B cell (primary cell): ENCODE results near the gene C2orf92. TPM values are rescaled to one million over a fixed set of nuclear protein-coding genes. Genes with fewer than 3 reads are reported as not detected.

ENCODE experiments used
- ATAC-seq: fragments of 200-7000 bp; cut with Tn5 transposase; one replicate; pipeline ENCODE4 v1.10.0; 2021; ENCODE audit warnings: low read depth, mild to moderate bottlenecking, moderate number of reproducible peaks, moderate library complexity
- CTCF ChIA-PET: fragments of 350-600 bp; sonication (Branson Sonifier 250); formaldehyde crosslinking; loops from one replicate; lab custom pipeline; 2021; ENCODE audit warnings: antibody characterized with exemption, inconsistent platforms; lab: Charles Lee
- POLR2A ChIA-PET: fragments of 350-600 bp; sonication (Branson Sonifier 250); formaldehyde crosslinking; loops from one replicate; lab custom pipeline; 2021; ENCODE audit warnings: antibody characterized with exemption; lab: Charles Lee
- DNase-seq: peaks from one replicate; pipeline ENCODE4 v3.0.0; 2013
- H2AFZ ChIP-seq: 2 replicates; pipeline ENCODE4 v1.6.1; 2012; ENCODE audit warnings: mild to moderate bottlenecking, low read depth, low read length; ENCODE audit not compliant: insufficient read depth, poor library complexity, severe bottlenecking
- H3K27ac ChIP-seq, 2 donors: 1 replicate in 1 of 2; 2 replicates in 1 of 2; pipeline ENCODE4 v1.5.1; 2012 to 2013; ENCODE audit warnings: low read length in 2 of 2, mild to moderate bottlenecking in 2 of 2, moderate library complexity in 1 of 2
- H3K27me3 ChIP-seq, 4 experiments: fragments of 200-600 bp in 1 of 4; sonication (generic) in 1 of 4; replicated peaks in 1 of 4; 1 replicate in 2 of 4; 2 replicates in 2 of 4; pipeline versions ENCODE4 v1.6.1 to v1.7.0; 2013 to 2016; ENCODE audit warnings: low read length in 3 of 4, mild to moderate bottlenecking in 2 of 4, mixed read lengths in 1 of 4, moderate library complexity in 1 of 4; ENCODE audit not compliant: insufficient read depth in 4 of 4, control insufficient read depth in 3 of 4; ENCODE audit errors: control extremely low read depth in 1 of 4
- H3K36me3 ChIP-seq, 2 experiments: replicated peaks in 1 of 2; 1 replicate in 1 of 2; 2 replicates in 1 of 2; pipeline versions ENCODE4 v1.6.1 to v1.7.1; 2013; ENCODE audit warnings: low read length in 1 of 2; ENCODE audit not compliant: insufficient read depth in 2 of 2, control insufficient read depth in 1 of 2; ENCODE audit errors: control extremely low read depth in 1 of 2, extremely low read depth in 1 of 2
- H3K4me1 ChIP-seq, 2 donors: fragments of 200-600 bp in 1 of 2; sonication (generic) in 1 of 2; 1 replicate in 1 of 2; 2 replicates in 1 of 2; pipeline versions ENCODE4 v1.5.1 to v1.6.1; 2013 to 2017; ENCODE audit warnings: low read length in 2 of 2; ENCODE audit not compliant: control insufficient read depth in 2 of 2, insufficient read depth in 2 of 2
- H3K4me2 ChIP-seq: replicated peaks from 2 replicates; pipeline ENCODE3; 2012; ENCODE audit warnings: mild to moderate bottlenecking, low read depth, low read length; ENCODE audit not compliant: poor library complexity, severe bottlenecking
- H3K4me3 ChIP-seq, 5 experiments: fragments of 200-600 bp in 1 of 5; sonication (generic) in 1 of 5; 1 replicate in 3 of 5; 2 replicates in 2 of 5; pipeline versions ENCODE4 v1.5.1 to v1.7.0; 2011 to 2016; ENCODE audit warnings: low read length in 4 of 5, mild to moderate bottlenecking in 4 of 5, low read depth in 2 of 5, control low read depth in 1 of 5, moderate library complexity in 1 of 5; ENCODE audit not compliant: insufficient read depth in 1 of 5; ENCODE audit errors: control extremely low read depth in 1 of 5, extremely low read depth in 1 of 5
- H3K79me2 ChIP-seq: fragments of 200-600 bp; sonication (generic); one replicate; pipeline ENCODE4 v1.6.0; 2016; ENCODE audit warnings: low read length; ENCODE audit not compliant: control insufficient read depth, insufficient read depth
- H3K9ac ChIP-seq: fragments of 200-600 bp; sonication (generic); 2 replicates; pipeline ENCODE4 v1.6.1; 2017; ENCODE audit warnings: mild to moderate bottlenecking, low read length, moderate library complexity
- H3K9me3 ChIP-seq, 3 donors: one replicate each; pipeline versions ENCODE4 v1.6.1 to v1.7.1; 2013; ENCODE audit warnings: low read length in 2 of 3; ENCODE audit not compliant: control insufficient read depth in 2 of 3, insufficient read depth in 1 of 3; ENCODE audit errors: control extremely low read depth in 1 of 3
- H4K20me1 ChIP-seq: 2 replicates; pipeline ENCODE4 v1.6.0; 2012; ENCODE audit warnings: mild to moderate bottlenecking, low read length; ENCODE audit not compliant: insufficient read depth, control insufficient read depth, poor library complexity, severe bottlenecking
- H3K27ac Mint-ChIP-seq: one replicate; pipeline ENCODE4 v1.8.0; 2021; ENCODE audit warnings: mixed read lengths
- H3K27me3 Mint-ChIP-seq: one replicate; pipeline ENCODE4 v1.8.0; 2021; ENCODE audit warnings: mixed read lengths
- H3K4me1 Mint-ChIP-seq: one replicate; pipeline ENCODE4 v1.8.0; 2021; ENCODE audit warnings: mixed read lengths
- H3K4me3 Mint-ChIP-seq: one replicate; pipeline ENCODE4 v1.8.0; 2021; ENCODE audit warnings: mixed read lengths
- H3K9me3 Mint-ChIP-seq: one replicate; pipeline ENCODE4 v1.8.0; 2022; ENCODE audit warnings: mixed read lengths; ENCODE audit not compliant: insufficient read depth
- EZH2 ChIP-seq: IDR thresholded peaks from 2 replicates; pipeline ENCODE4 v1.6.1; 2012; ENCODE audit warnings: borderline replicate concordance, low read depth, mild to moderate bottlenecking, moderate library complexity, low read length; ENCODE audit not compliant: insufficient read depth, poor library complexity, severe bottlenecking
- WGBS: methylation state at CpG from one replicate; pipeline ENCODE4 v1.1.5; 2013; ENCODE audit warnings: missing lambda C conversion rate; ENCODE audit not compliant: insufficient coverage; 5-methylcytosine and 5-hydroxymethylcytosine counted together
- intact Hi-C: fragments of 100-400 bp; cut with micrococcal nuclease; formaldehyde crosslinking; loops from one replicate; pipeline ENCODE4 v1.10.0; 2022
- polyA plus RNA-seq: library from polyadenylated mRNA; depleted of rRNA; stranded (reverse); fragments of >200 nt; gene quantifications from 2 replicates; pipeline ENCODE4 v1.2.3, GENCODE V29; 2012
- total RNA-seq, 2 donors: library from RNA; stranded (reverse); fragments of 120-200 nt in 1 of 2; gene quantifications; 1 replicate in 1 of 2; 2 replicates in 1 of 2; pipeline versions ENCODE4 v1.2.3 to v1.2.4, GENCODE V29; 2013 to 2022
- TF ChIP-seq, protein P1 (sequence below): fragments of 200-600 bp; IDR thresholded peaks from one replicate; pipeline ENCODE4 v1.8.0; 2022; ENCODE audit warnings: antibody characterized with exemption, mild to moderate bottlenecking

The C2orf92 gene
- total and polyA plus RNA-seq, 2 donors (not counting 1 experiment from before 2014, with no cell fraction given), result 15.3 to 18.9 TPM

- Mint-ChIP-seq H3K9me3 (no peaks in the 10 kb centered on the region), H3K27me3 (peaks cover 4% of the 10 kb centered on the region), H3K4me1 (peaks cover 24% of the 10 kb centered on the region), H3K27ac (no peak overlapping the region), H3K4me3 (no peak overlapping the region)
- no peak for DNase-seq
- ChIA-PET CTCF (interaction anchor here (0.9 to 6.3 kb wide), 10 partner anchors 9 to 646 kb away, joined by 4 to 36 read pairs (median 11); no protein-coding TSS in a partner anchor), POLR2A (no interaction called here)
- no peak for ATAC-seq
- Histone ChIP-seq H3K4me3 (no peak overlapping the region), H3K27ac (no peak overlapping the region), H3K4me1 (peaks cover 6 to 9% of the 10 kb centered on the region in 2 donors), H3K27me3 (no peaks in the 10 kb centered on the region), H3K9ac (no peak overlapping the region), H3K36me3 (no peaks in the 10 kb centered on the region), H2AFZ (no peak overlapping the region), H3K4me2 (no peak overlapping the region), H3K79me2 (no peaks in the 10 kb centered on the region), H3K9me3 (no peaks in the 10 kb centered on the region), H4K20me1 (no peaks in the 10 kb centered on the region)
- TF ChIP-seq, protein P1, sequence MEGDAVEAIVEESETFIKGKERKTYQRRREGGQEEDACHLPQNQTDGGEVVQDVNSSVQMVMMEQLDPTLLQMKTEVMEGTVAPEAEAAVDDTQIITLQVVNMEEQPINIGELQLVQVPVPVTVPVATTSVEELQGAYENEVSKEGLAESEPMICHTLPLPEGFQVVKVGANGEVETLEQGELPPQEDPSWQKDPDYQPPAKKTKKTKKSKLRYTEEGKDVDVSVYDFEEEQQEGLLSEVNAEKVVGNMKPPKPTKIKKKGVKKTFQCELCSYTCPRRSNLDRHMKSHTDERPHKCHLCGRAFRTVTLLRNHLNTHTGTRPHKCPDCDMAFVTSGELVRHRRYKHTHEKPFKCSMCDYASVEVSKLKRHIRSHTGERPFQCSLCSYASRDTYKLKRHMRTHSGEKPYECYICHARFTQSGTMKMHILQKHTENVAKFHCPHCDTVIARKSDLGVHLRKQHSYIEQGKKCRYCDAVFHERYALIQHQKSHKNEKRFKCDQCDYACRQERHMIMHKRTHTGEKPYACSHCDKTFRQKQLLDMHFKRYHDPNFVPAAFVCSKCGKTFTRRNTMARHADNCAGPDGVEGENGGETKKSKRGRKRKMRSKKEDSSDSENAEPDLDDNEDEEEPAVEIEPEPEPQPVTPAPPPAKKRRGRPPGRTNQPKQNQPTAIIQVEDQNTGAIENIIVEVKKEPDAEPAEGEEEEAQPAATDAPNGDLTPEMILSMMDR, result no peak
- no peak for TF ChIP-seq EZH2
- intact Hi-C loops, result no loop called here
- 94% methylated on average over 19 of the region's 23 CpGs for WGBS
Observed at GRCh38 chr2:97739020-97739892, 69.7 kb downstream of the C2orf92 start.

- H3K27ac Mint-ChIP-seq, result no peak overlapping the region
- H3K9me3 Mint-ChIP-seq, result no peaks in the 10 kb centered on the region
- 80% methylated on average over 1 of the region's 5 CpGs for WGBS
- H3K4me1 ChIP-seq, result peaks cover 6 to 12% of the 10 kb centered on the region in 2 donors
- DNase-seq (no peak), ATAC-seq (no peak)
- H3K36me3 ChIP-seq, result no peaks in the 10 kb centered on the region
- no peaks in the 10 kb centered on the region for H3K9me3 ChIP-seq
- ChIA-PET POLR2A (no interaction called here), CTCF (interaction anchor here (0.9 to 6.3 kb wide), 12 partner anchors 10 to 645 kb away, joined by 3 to 36 read pairs (median 10); no protein-coding TSS in a partner anchor)
- no peaks in the 10 kb centered on the region for H4K20me1 ChIP-seq
- H3K4me3 Mint-ChIP-seq, result no peak overlapping the region
- peaks cover 28% of the 10 kb centered on the region for H3K4me1 Mint-ChIP-seq
- TF ChIP-seq, protein P1, result no peak
- no peak for TF ChIP-seq EZH2
- no peak overlapping the region for H3K9ac ChIP-seq
- no peak overlapping the region for H2AFZ ChIP-seq
- peaks cover 4% of the 10 kb centered on the region for H3K27me3 Mint-ChIP-seq
- no peaks in the 10 kb centered on the region for H3K79me2 ChIP-seq
- no peak overlapping the region for H3K4me3 ChIP-seq
- H3K4me2 ChIP-seq, result no peak overlapping the region
- no peak overlapping the region for H3K27ac ChIP-seq
- intact Hi-C loops, result no loop called here
- H3K27me3 ChIP-seq, result no peaks in the 10 kb centered on the region
Observed at GRCh38 chr2:97739893-97740245, 70.4 kb downstream of the C2orf92 start.
